GM23338 (cell line): ENCODE results near the gene PHKB. TPM values are rescaled to one million over a fixed set of nuclear protein-coding genes. Genes with fewer than 3 reads are reported as not detected.

Experiments
- ATAC-seq: fragments of 200-7000 bp; cut with Tn5 transposase; 3 replicates; pipeline ENCODE4 v1.9.1; 2020
- DNase-seq: peaks from one replicate; pipeline ENCODE4 v3.0.0-alpha.2; 2015; ENCODE audit warnings: low spot score
- H2AFZ ChIP-seq: fragments of 200-600 bp; sonication (generic); 2 replicates; pipeline ENCODE4 v1.8.0; 2016; ENCODE audit warnings: antibody characterized with exemption, mild to moderate bottlenecking, moderate library complexity
- H3F3A ChIP-seq: fragments of 200-600 bp; sonication (generic); replicated peaks from 2 replicates; pipeline ENCODE4 v1.8.0; 2017; ENCODE audit warnings: antibody characterized with exemption, mixed run types, low read depth
- H3K27ac ChIP-seq: fragments of 200-600 bp; sonication (generic); 2 replicates; pipeline ENCODE4 v1.6.1; 2016; ENCODE audit warnings: low read depth
- H3K27me3 ChIP-seq: fragments of 200-600 bp; sonication (generic); 2 replicates; pipeline ENCODE4 v1.8.0; 2016; ENCODE audit warnings: mild to moderate bottlenecking, mixed run types, moderate library complexity; ENCODE audit not compliant: insufficient read depth
- H3K36me3 ChIP-seq: fragments of 200-600 bp; sonication (generic); 2 replicates; pipeline ENCODE4 v1.8.0; 2016; ENCODE audit warnings: mild to moderate bottlenecking; ENCODE audit not compliant: insufficient read depth
- H3K4me1 ChIP-seq: fragments of 200-600 bp; sonication (generic); 2 replicates; pipeline ENCODE4 v1.8.0; 2016; ENCODE audit warnings: mild to moderate bottlenecking, moderate library complexity; ENCODE audit not compliant: insufficient read depth
- H3K4me2 ChIP-seq: fragments of 200-600 bp; sonication (generic); 2 replicates; pipeline ENCODE4 v1.7.1; 2017; ENCODE audit warnings: mixed run types
- H3K4me3 ChIP-seq: fragments of 200-600 bp; sonication (generic); 2 replicates; pipeline ENCODE4 v1.6.1; 2016; ENCODE audit warnings: mixed run types
- H3K79me2 ChIP-seq: fragments of 200-600 bp; sonication (generic); replicated peaks from 2 replicates; pipeline ENCODE4 v1.8.0; 2017; ENCODE audit warnings: mild to moderate bottlenecking; ENCODE audit not compliant: insufficient read depth
- H3K9me2 ChIP-seq: fragments of 200-600 bp; sonication (generic); 2 replicates; pipeline ENCODE4 v1.8.0; 2017; ENCODE audit not compliant: insufficient read depth
- H4K20me1 ChIP-seq: fragments of 200-600 bp; sonication (generic); replicated peaks from 2 replicates; pipeline ENCODE4 v1.8.0; 2017; ENCODE audit warnings: mild to moderate bottlenecking; ENCODE audit not compliant: insufficient read depth
- H3K27ac Mint-ChIP-seq: 2 replicates; pipeline ENCODE4 v1.8.0; 2020; ENCODE audit warnings: inconsistent platforms, mild to moderate bottlenecking, moderate library complexity, mixed read lengths
- H3K27me3 Mint-ChIP-seq: 3 replicates; pipeline ENCODE4 v1.8.0; 2022; ENCODE audit warnings: low read depth, mild to moderate bottlenecking, moderate library complexity, mixed read lengths, inconsistent platforms; ENCODE audit not compliant: insufficient read depth, poor library complexity
- H3K36me3 Mint-ChIP-seq: 3 replicates; pipeline ENCODE4 v1.8.0; 2021; ENCODE audit warnings: low read depth, mild to moderate bottlenecking, inconsistent platforms, moderate library complexity, mixed read lengths
- H3K4me1 Mint-ChIP-seq: 3 replicates; pipeline ENCODE4 v1.8.0; 2020; ENCODE audit warnings: mild to moderate bottlenecking, inconsistent platforms, mixed read lengths
- H3K4me3 Mint-ChIP-seq: 3 replicates; pipeline ENCODE4 v1.8.0; 2021; ENCODE audit warnings: moderate library complexity, mild to moderate bottlenecking, inconsistent platforms, mixed read lengths
- H3K9me3 Mint-ChIP-seq: 3 replicates; pipeline ENCODE4 v1.8.0; 2020; ENCODE audit warnings: moderate library complexity, mild to moderate bottlenecking, inconsistent platforms, mixed read lengths
- ETS1 ChIP-seq: IDR thresholded peaks from 2 replicates; pipeline ENCODE4 v1.6.1; 2016; ENCODE audit warnings: antibody characterized with exemption
- POLR2AphosphoS5 ChIP-seq: IDR thresholded peaks from 2 replicates; pipeline ENCODE4 v1.6.1; 2016; ENCODE audit warnings: antibody characterized with exemption, low read depth
- REST ChIP-seq: IDR thresholded peaks from one replicate; pipeline ENCODE4 v1.6.1; 2018; ENCODE audit warnings: antibody characterized with exemption; ENCODE audit not compliant: unreplicated experiment
- polyA plus RNA-seq: library from polyadenylated mRNA; unstranded; fragments of >200 nt; fragmentation: Nextera tagmentation; extraction: Ambion mirVana; gene quantifications from 2 replicates; pipeline ENCODE4 v1.2.1, GENCODE V29; 2016
- total RNA-seq: library from RNA; depleted of rRNA; stranded (reverse); fragments of >200 nt; shearing (Covaris generic); gene quantifications from 2 replicates; pipeline ENCODE4 v1.2.3, GENCODE V29; 2014

PHKB gene
- total and polyA plus RNA-seq, 2 experiments from 2014 or later, result 20.3 to 57.3 TPM

- H3K36me3 ChIP-seq, result no peaks in the 10 kb centered on the region
- ATAC-seq, result no peak
- no peak overlapping the region for H3K4me3 Mint-ChIP-seq
Measured at GRCh38 chr16:47728205-47728604, 267.1 kb downstream of the PHKB start.

GRCh38 chr16:47729701-47730100 lies 268.6 kb downstream of the PHKB start:
- no peak overlapping the region for H3K4me2 ChIP-seq
- no peak overlapping the region for H3K4me3 ChIP-seq
- no peak overlapping the region for H3K27ac Mint-ChIP-seq
- H3K36me3 Mint-ChIP-seq, result no peaks in the 10 kb centered on the region
- no peaks in the 10 kb centered on the region for H3K27me3 Mint-ChIP-seq
- no peaks in the 10 kb centered on the region for H3F3A ChIP-seq
- H3K4me3 Mint-ChIP-seq, result no peak overlapping the region
- H2AFZ ChIP-seq, result no peak overlapping the region
- DNase-seq (no peak), ATAC-seq (no peak)
- peaks cover 24% of the 10 kb centered on the region; the same call in 1 of the 2 replicates for H3K4me1 ChIP-seq
- H3K4me1 Mint-ChIP-seq, result peaks cover 30% of the 10 kb centered on the region
- H3K27me3 ChIP-seq, result no peaks in the 10 kb centered on the region
- H3K27ac ChIP-seq, result no peak overlapping the region
- no peaks in the 10 kb centered on the region for H3K79me2 ChIP-seq
- H3K9me2 ChIP-seq, result peaks cover 7% of the 10 kb centered on the region; the same call in 1 of the 2 replicates
- no peak for TF ChIP-seq ETS1
- H3K9me3 Mint-ChIP-seq, result no peaks in the 10 kb centered on the region
- no peaks in the 10 kb centered on the region for H4K20me1 ChIP-seq
- no peaks in the 10 kb centered on the region for H3K36me3 ChIP-seq

More at GRCh38 chr16:47728205-47728604, 267.1 kb downstream of the PHKB start:
- H3K9me2 ChIP-seq, result peaks cover 7% of the 10 kb centered on the region; the same call in 1 of the 2 replicates
- H2AFZ ChIP-seq, result no peak overlapping the region
- no peaks in the 10 kb centered on the region for H3K79me2 ChIP-seq
- peaks cover 17% of the 10 kb centered on the region; the same call in 1 of the 2 replicates for H3K4me1 ChIP-seq
- H3K4me2 ChIP-seq, result no peak overlapping the region
- peaks cover 26% of the 10 kb centered on the region for H3K4me1 Mint-ChIP-seq
- no peaks in the 10 kb centered on the region for H3K27me3 ChIP-seq
- no peak for TF ChIP-seq REST
- H3K27ac ChIP-seq, result no peak overlapping the region
- H3K36me3 Mint-ChIP-seq, result no peaks in the 10 kb centered on the region
- DNase-seq, result no peak
- H3K27me3 Mint-ChIP-seq, result no peaks in the 10 kb centered on the region
- H3K4me3 ChIP-seq, result no peak overlapping the region
- no peaks in the 10 kb centered on the region for H3K9me3 Mint-ChIP-seq
- no peaks in the 10 kb centered on the region for H3F3A ChIP-seq
- H3K27ac Mint-ChIP-seq, result no peak overlapping the region
- H4K20me1 ChIP-seq, result no peaks in the 10 kb centered on the region

- peaks cover 24% of the 10 kb centered on the region; the same call in 1 of the 2 replicates for H3K4me1 ChIP-seq
- H3K4me3 ChIP-seq, result no peak overlapping the region
- TF ChIP-seq POLR2AphosphoS5, result no peak
- H3K9me3 Mint-ChIP-seq, result no peaks in the 10 kb centered on the region
- no peaks in the 10 kb centered on the region for H3K27me3 ChIP-seq
- H3K9me2 ChIP-seq, result peaks cover 7% of the 10 kb centered on the region; the same call in 1 of the 2 replicates
- H3K27ac Mint-ChIP-seq, result no peak overlapping the region
- H3K4me1 Mint-ChIP-seq, result peaks cover 23% of the 10 kb centered on the region
- no peaks in the 10 kb centered on the region for H3K36me3 ChIP-seq
- H3K4me3 Mint-ChIP-seq, result no peak overlapping the region
- H3K4me2 ChIP-seq, result no peak overlapping the region
- H4K20me1 ChIP-seq, result no peaks in the 10 kb centered on the region
- no peaks in the 10 kb centered on the region for H3K36me3 Mint-ChIP-seq
- ATAC-seq (peak; percentile 51), DNase-seq (no peak)
- H3F3A ChIP-seq, result no peaks in the 10 kb centered on the region
- no peak overlapping the region for H3K27ac ChIP-seq
- H3K27me3 Mint-ChIP-seq, result no peaks in the 10 kb centered on the region
- no peaks in the 10 kb centered on the region for H3K79me2 ChIP-seq
- peak overlapping the region; percentile 52; the same call in 1 of the 2 replicates for H2AFZ ChIP-seq
Measured at GRCh38 chr16:47731252-47731651, 270.1 kb downstream of the PHKB start.
